Measurements from ENCODE around the gene CAPN5. TPM values are rescaled to one million over a fixed set of nuclear protein-coding genes. Genes with fewer than 3 reads are reported as not detected.

Gene CAPN5
- total RNA-seq, 1 donor from 2014 or later, result 12.8 TPM

DNA sequence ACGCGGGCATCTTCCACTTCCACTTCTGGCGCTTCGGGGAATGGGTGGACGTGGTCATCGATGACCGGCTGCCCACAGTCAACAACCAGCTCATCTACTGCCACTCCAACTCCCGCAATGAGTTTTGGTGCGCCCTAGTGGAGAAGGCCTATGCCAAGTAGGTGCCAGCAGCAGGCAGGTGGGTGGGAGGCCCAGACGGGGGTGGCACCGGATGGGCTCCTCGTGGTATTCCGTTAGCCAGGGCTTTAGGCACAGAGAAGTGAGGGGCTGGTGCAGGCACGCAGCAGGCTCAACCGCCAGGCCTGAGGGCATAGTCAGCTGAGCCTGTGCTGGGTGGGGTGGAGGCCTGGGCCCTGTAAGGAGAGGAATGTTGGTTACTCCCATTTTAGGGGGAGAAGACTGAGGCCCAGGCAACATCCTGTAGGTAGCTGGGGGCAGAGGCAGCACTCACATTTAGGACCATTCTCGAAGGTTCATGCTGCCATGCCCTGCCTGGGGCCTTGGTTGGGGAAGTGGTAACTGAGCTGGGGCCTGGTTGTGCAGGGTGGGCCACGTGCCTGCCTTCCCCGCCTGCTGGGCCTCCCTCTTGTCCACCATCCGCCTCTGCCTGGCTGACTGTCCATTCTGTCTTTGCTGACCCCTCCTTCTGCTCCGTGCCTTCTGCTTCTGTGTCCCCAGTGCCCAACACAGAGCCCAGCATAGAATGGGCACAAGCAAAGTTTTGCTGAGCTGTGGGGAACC lies 46.0 kb downstream of the CAPN5 start:
- Mint-ChIP-seq H3K27me3 (ENCODE audit: unreplicated experiment) (no peaks in the 10 kb centered on the region), H3K36me3 (ENCODE audit: unreplicated experiment) (no peaks in the 10 kb centered on the region), H3K9me3 (ENCODE audit: unreplicated experiment) (no peaks in the 10 kb centered on the region), H3K27ac (ENCODE audit: unreplicated experiment) (no peak overlapping the region), H3K4me1 (ENCODE audit: unreplicated experiment) (peaks cover 29% of the 10 kb centered on the region), H3K4me3 (ENCODE audit: unreplicated experiment) (no peak overlapping the region)
- TF ChIP-seq, protein P1, sequence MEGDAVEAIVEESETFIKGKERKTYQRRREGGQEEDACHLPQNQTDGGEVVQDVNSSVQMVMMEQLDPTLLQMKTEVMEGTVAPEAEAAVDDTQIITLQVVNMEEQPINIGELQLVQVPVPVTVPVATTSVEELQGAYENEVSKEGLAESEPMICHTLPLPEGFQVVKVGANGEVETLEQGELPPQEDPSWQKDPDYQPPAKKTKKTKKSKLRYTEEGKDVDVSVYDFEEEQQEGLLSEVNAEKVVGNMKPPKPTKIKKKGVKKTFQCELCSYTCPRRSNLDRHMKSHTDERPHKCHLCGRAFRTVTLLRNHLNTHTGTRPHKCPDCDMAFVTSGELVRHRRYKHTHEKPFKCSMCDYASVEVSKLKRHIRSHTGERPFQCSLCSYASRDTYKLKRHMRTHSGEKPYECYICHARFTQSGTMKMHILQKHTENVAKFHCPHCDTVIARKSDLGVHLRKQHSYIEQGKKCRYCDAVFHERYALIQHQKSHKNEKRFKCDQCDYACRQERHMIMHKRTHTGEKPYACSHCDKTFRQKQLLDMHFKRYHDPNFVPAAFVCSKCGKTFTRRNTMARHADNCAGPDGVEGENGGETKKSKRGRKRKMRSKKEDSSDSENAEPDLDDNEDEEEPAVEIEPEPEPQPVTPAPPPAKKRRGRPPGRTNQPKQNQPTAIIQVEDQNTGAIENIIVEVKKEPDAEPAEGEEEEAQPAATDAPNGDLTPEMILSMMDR (IDR thresholded peaks at IDR 0.05), result no peak
- no peak for DNase-seq (ENCODE audit: extremely low spot score, unreplicated experiment)

DNA sequence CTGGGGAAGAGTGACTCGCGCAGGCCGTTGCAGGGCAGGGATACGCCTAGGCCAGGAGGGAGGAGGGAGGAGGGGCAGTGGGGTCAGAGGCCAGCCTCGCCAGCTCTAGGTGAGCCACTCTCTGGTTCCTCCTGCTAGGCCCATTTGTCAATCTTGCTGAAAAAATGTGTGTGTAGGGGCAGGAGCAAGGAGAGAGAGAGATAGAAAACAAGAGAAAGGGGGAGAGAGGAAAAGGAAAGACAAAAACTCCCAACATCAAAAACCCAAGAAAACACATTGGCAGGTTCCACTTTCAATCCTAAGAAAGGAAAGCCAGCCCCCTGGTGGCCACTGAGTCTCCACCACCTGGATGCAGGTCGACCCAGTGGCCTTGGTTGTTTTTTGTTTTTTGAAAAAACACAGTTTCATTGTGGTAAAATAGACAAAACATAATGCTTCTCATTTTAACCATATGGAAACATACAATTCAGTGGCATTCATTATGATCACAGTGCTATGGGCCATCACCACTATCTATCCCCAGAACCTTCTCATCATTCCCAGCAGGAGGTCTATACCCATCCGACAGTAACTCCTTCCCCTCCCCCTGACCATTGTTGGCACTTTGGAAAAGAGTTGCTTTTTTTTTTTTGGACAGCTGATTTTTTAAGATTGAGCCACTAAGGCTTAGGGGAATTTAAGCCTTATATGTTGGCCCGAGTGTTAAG lies 46.8 kb downstream of the CAPN5 start:
- Mint-ChIP-seq H3K4me1 (ENCODE audit: unreplicated experiment) (peaks cover 22% of the 10 kb centered on the region), H3K4me3 (ENCODE audit: unreplicated experiment) (no peak overlapping the region), H3K27ac (ENCODE audit: unreplicated experiment) (no peak overlapping the region), H3K9me3 (ENCODE audit: unreplicated experiment) (no peaks in the 10 kb centered on the region), H3K36me3 (ENCODE audit: unreplicated experiment) (no peaks in the 10 kb centered on the region), H3K27me3 (ENCODE audit: unreplicated experiment) (no peaks in the 10 kb centered on the region)
- DNase-seq (ENCODE audit: extremely low spot score, unreplicated experiment), result no peak
- TF ChIP-seq, protein P1 (IDR thresholded peaks at IDR 0.05), result peak; percentile 68

DNA sequence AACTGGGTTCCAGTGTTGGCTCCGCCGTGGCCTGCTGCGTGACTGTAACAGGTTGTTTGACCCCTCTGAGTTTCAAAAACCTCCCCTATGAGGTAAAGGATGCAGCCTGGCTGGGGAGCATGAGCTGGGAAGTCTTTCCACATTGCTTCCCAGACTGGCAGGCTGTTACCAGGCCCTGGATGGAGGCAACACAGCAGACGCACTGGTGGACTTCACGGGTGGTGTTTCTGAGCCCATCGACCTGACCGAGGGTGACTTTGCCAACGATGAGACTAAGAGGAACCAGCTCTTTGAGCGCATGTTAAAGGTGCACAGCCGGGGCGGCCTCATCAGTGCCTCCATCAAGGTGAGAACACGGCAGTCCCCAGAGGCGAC lies 47.3 kb downstream of the CAPN5 start:
- Mint-ChIP-seq H3K27me3 (ENCODE audit: unreplicated experiment) (no peaks in the 10 kb centered on the region), H3K4me3 (ENCODE audit: unreplicated experiment) (no peak overlapping the region), H3K4me1 (ENCODE audit: unreplicated experiment) (peaks cover 17% of the 10 kb centered on the region), H3K36me3 (ENCODE audit: unreplicated experiment) (no peaks in the 10 kb centered on the region), H3K9me3 (ENCODE audit: unreplicated experiment) (no peaks in the 10 kb centered on the region), H3K27ac (ENCODE audit: unreplicated experiment) (no peak overlapping the region)
- DNase-seq (ENCODE audit: extremely low spot score, unreplicated experiment), result no peak
- TF ChIP-seq, protein P1 (IDR thresholded peaks at IDR 0.05), result no peak

DNA sequence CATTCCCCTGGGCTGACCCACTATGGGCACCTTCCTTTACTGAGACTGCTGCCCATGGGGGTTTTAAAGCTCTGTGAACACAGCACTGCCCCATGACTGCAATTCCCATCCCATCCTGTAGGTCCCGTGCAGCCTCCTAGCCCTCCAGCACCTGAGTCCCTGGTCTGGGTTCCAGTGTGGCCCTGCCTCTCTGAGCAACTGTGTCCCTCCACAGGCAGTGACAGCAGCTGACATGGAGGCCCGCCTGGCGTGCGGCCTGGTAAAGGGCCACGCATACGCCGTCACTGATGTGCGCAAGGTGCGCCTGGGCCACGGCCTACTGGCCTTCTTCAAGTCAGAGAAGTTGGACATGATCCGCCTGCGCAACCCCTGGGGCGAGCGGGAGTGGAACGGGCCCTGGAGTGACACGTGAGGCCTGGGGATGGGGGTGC lies 48.4 kb downstream of the CAPN5 start:
- no peak overlapping the region for H3K27ac Mint-ChIP-seq (ENCODE audit: unreplicated experiment)
- TF ChIP-seq, protein P1 (IDR thresholded peaks at IDR 0.05), result peak; percentile 6
- no peak overlapping the region for H3K4me3 Mint-ChIP-seq (ENCODE audit: unreplicated experiment)

DNA sequence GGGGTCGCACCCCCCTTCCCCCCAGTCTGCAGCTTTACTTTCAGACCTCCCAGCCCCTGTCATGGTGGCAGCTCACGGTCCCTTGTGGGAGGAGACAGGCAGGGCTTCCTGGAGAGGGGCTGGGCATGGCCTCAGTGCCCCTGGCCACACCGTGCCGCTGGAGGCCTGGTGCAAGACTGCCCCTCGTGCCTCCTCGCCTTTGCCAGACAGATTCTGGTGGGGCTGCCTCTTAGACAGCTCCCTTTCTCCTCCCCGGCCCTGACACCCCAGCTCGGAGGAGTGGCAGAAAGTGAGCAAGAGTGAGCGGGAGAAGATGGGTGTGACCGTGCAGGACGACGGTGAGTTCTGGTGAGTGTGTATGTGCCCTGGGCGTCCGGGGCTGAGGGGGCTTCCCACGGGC lies 49.2 kb downstream of the CAPN5 start:
- TF ChIP-seq, protein P1 (IDR thresholded peaks at IDR 0.05), result no peak
- Mint-ChIP-seq H3K27me3 (ENCODE audit: unreplicated experiment) (no peaks in the 10 kb centered on the region), H3K4me3 (ENCODE audit: unreplicated experiment) (no peak overlapping the region), H3K27ac (ENCODE audit: unreplicated experiment) (no peak overlapping the region), H3K9me3 (ENCODE audit: unreplicated experiment) (no peaks in the 10 kb centered on the region), H3K4me1 (ENCODE audit: unreplicated experiment) (peaks cover 6% of the 10 kb centered on the region), H3K36me3 (ENCODE audit: unreplicated experiment) (peaks cover 5% of the 10 kb centered on the region)
- DNase-seq (ENCODE audit: extremely low spot score, unreplicated experiment), result no peak

More for the DNA sequence above, 48.4 kb downstream of the CAPN5 start:
- no peak for DNase-seq (ENCODE audit: extremely low spot score, unreplicated experiment)
- Mint-ChIP-seq H3K4me1 (ENCODE audit: unreplicated experiment) (peaks cover 6% of the 10 kb centered on the region), H3K27me3 (ENCODE audit: unreplicated experiment) (no peaks in the 10 kb centered on the region), H3K9me3 (ENCODE audit: unreplicated experiment) (no peaks in the 10 kb centered on the region), H3K36me3 (ENCODE audit: unreplicated experiment) (no peaks in the 10 kb centered on the region)

Data from osteocyte (in vitro differentiated cells).